Progenitor cell of endocrine pancreas (in vitro differentiated cells): Measurements from ENCODE around the gene IDUA. TPM values are rescaled to one million over a fixed set of nuclear protein-coding genes. Genes with fewer than 3 reads are reported as not detected.

Experiments
- DNase-seq: peaks from one replicate; pipeline ENCODE4 v3.0.0; 2021; ENCODE audit warnings: low spot score; ENCODE audit not compliant: unreplicated experiment
- H3K27ac Mint-ChIP-seq: 2 replicates; pipeline ENCODE4 v1.8.0; 2021; ENCODE audit warnings: mild to moderate bottlenecking, moderate library complexity, mixed read lengths
- H3K27me3 Mint-ChIP-seq: 2 replicates; pipeline ENCODE4 v1.8.0; 2021; ENCODE audit warnings: mixed read lengths
- H3K36me3 Mint-ChIP-seq: 2 replicates; pipeline ENCODE4 v1.8.0; 2022; ENCODE audit warnings: mixed read lengths; ENCODE audit not compliant: insufficient read depth
- H3K4me1 Mint-ChIP-seq: 2 replicates; pipeline ENCODE4 v1.8.0; 2021; ENCODE audit warnings: low read depth, mixed read lengths
- H3K4me3 Mint-ChIP-seq: 2 replicates; pipeline ENCODE4 v1.8.0; 2021; ENCODE audit warnings: low read depth, mild to moderate bottlenecking, moderate library complexity, mixed read lengths
- H3K9me3 Mint-ChIP-seq: 2 replicates; pipeline ENCODE4 v1.8.0; 2021; ENCODE audit warnings: low read depth, mixed read lengths
- CTCF ChIP-seq: fragments of 200-600 bp; sonication (generic); IDR thresholded peaks from one replicate; pipeline ENCODE4 v1.5.0; 2021; ENCODE audit warnings: antibody characterized with exemption, mild to moderate bottlenecking; ENCODE audit not compliant: unreplicated experiment
- total RNA-seq: library from RNA; stranded (reverse); gene quantifications from 2 replicates; pipeline ENCODE4 v1.2.1, GENCODE V29; 2021

IDUA gene
- total RNA-seq, 1 donor from 2014 or later = 87.0 TPM

GRCh38 chr4:1012034-1012739, 25.3 kb downstream of the IDUA start:
- Mint-ChIP-seq H3K4me1 (peaks cover 17% of the 10 kb centered on the region), H3K36me3 (peaks cover 5% of the 10 kb centered on the region), H3K27me3 (peaks cover 20% of the 10 kb centered on the region), H3K9me3 (no peaks in the 10 kb centered on the region), H3K4me3 (peak overlapping the region; percentile 70), H3K27ac (no peak overlapping the region)
- TF ChIP-seq CTCF = no peak
- no peak for DNase-seq

- peak overlapping the region; percentile 59 for H3K4me3 Mint-ChIP-seq
- H3K4me1 Mint-ChIP-seq = peaks cover 21% of the 10 kb centered on the region
- TF ChIP-seq CTCF = no peak
- H3K36me3 Mint-ChIP-seq = peaks cover 5% of the 10 kb centered on the region
- H3K9me3 Mint-ChIP-seq = no peaks in the 10 kb centered on the region
- peak overlapping the region; percentile 71 for H3K27ac Mint-ChIP-seq
- H3K27me3 Mint-ChIP-seq = peaks cover 7% of the 10 kb centered on the region
- DNase-seq = no peak
These were observed 26.6 kb downstream of the IDUA start for GRCh38 chr4:1013225-1014073.

- H3K36me3 Mint-ChIP-seq = peaks cover 3% of the 10 kb centered on the region
- no peak overlapping the region for H3K27ac Mint-ChIP-seq
- H3K27me3 Mint-ChIP-seq = no peaks in the 10 kb centered on the region
- no peak for DNase-seq
- H3K4me3 Mint-ChIP-seq = peak overlapping the region; percentile 59
- H3K9me3 Mint-ChIP-seq = no peaks in the 10 kb centered on the region
- no peak for TF ChIP-seq CTCF
- peaks cover 23% of the 10 kb centered on the region for H3K4me1 Mint-ChIP-seq
These were observed 27.7 kb downstream of the IDUA start for GRCh38 chr4:1014291-1015167.

- peak; percentile 43 for TF ChIP-seq CTCF
- DNase-seq = no peak
- Mint-ChIP-seq H3K27ac (no peak overlapping the region), H3K4me3 (no peak overlapping the region), H3K27me3 (no peaks in the 10 kb centered on the region), H3K9me3 (no peaks in the 10 kb centered on the region), H3K4me1 (peaks cover 23% of the 10 kb centered on the region), H3K36me3 (peaks cover 3% of the 10 kb centered on the region)
These were observed 28.3 kb downstream of the IDUA start for GRCh38 chr4:1015179-1015578.

- TF ChIP-seq CTCF = no peak
- no peak for DNase-seq
- Mint-ChIP-seq H3K27ac (no peak overlapping the region), H3K9me3 (no peaks in the 10 kb centered on the region), H3K4me3 (no peak overlapping the region), H3K4me1 (peaks cover 18% of the 10 kb centered on the region), H3K27me3 (no peaks in the 10 kb centered on the region), H3K36me3 (peaks cover 3% of the 10 kb centered on the region)
These were observed 28.9 kb downstream of the IDUA start for GRCh38 chr4:1015746-1016145.
